ENCODE measurements around the gene HSPA12A.

HSPA12A gene

DNA sequence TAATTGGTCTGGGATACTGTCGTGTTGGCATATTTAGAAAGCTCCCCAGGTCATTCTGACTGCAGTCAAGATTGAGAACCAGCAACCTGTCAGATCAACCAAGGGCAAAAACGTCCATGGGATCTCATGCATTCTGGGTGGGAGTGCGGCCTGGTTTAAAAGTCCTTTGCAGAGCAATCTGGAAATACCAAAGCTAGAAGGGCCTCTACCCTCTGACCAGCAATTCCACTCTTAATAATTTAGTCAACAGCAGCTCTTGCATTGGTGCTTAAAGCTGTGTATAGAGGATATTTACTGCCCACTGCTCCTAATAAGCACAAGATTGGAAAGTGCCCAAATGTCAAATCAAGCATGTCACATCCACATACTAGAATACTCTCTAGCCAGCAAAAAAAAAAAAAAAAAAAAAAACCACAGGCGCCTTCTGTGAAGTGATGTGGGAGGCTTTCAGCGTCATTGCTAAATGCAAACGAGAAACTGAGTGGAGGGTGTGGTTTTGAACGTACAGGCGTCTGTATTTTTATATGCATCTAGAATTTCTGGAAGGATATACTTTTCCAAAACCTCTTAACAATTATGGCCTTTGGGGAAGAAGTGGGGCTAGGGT lies 44.8 kb upstream of the HSPA12A start:
- H3K36me3 ChIP-seq (replicated peaks; ENCODE audit: insufficient read depth, low read length), result no peaks in the 10 kb centered on the region
- H3K27ac ChIP-seq (ENCODE audit: low read length), result no peak overlapping the region
- H3K9me2 ChIP-seq (replicated peaks; ENCODE audit: insufficient read depth, low read length), result no peaks in the 10 kb centered on the region
- H2AFZ ChIP-seq (ENCODE audit: low read length), result no peak overlapping the region
- H3F3A ChIP-seq (ENCODE audit: insufficient read depth, low read length), result no peaks in the 10 kb centered on the region
- no peaks in the 10 kb centered on the region for H3K9me3 ChIP-seq (replicated peaks; ENCODE audit: insufficient read depth, low read length)
- H3K27me3 ChIP-seq (replicated peaks; ENCODE audit: insufficient read depth, low read length), result no peaks in the 10 kb centered on the region
- peaks cover 9% of the 10 kb centered on the region; the same call in 1 of the 2 replicates for H3K4me1 ChIP-seq (ENCODE audit: low read length)
- no peak overlapping the region for H3K4me3 ChIP-seq (ENCODE audit: low read length)
- no peaks in the 10 kb centered on the region for H3K79me2 ChIP-seq (ENCODE audit: low read length)
- H3K9ac ChIP-seq (ENCODE audit: low read length), result no peak overlapping the region
- TF ChIP-seq EZH2phosphoT487 (IDR thresholded peaks at IDR 0.05; ENCODE audit: low read length), result no peak
- TF ChIP-seq, protein P1, sequence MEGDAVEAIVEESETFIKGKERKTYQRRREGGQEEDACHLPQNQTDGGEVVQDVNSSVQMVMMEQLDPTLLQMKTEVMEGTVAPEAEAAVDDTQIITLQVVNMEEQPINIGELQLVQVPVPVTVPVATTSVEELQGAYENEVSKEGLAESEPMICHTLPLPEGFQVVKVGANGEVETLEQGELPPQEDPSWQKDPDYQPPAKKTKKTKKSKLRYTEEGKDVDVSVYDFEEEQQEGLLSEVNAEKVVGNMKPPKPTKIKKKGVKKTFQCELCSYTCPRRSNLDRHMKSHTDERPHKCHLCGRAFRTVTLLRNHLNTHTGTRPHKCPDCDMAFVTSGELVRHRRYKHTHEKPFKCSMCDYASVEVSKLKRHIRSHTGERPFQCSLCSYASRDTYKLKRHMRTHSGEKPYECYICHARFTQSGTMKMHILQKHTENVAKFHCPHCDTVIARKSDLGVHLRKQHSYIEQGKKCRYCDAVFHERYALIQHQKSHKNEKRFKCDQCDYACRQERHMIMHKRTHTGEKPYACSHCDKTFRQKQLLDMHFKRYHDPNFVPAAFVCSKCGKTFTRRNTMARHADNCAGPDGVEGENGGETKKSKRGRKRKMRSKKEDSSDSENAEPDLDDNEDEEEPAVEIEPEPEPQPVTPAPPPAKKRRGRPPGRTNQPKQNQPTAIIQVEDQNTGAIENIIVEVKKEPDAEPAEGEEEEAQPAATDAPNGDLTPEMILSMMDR (IDR thresholded peaks at IDR 0.05; ENCODE audit: low read length), result no peak
- no peaks in the 10 kb centered on the region for H4K20me1 ChIP-seq (ENCODE audit: insufficient read depth, low read length)
- no peak for DNase-seq
- H3K4me2 ChIP-seq (ENCODE audit: low read depth, low read length), result peak overlapping the region; percentile 90; the same call in 1 of the 2 replicates

DNA sequence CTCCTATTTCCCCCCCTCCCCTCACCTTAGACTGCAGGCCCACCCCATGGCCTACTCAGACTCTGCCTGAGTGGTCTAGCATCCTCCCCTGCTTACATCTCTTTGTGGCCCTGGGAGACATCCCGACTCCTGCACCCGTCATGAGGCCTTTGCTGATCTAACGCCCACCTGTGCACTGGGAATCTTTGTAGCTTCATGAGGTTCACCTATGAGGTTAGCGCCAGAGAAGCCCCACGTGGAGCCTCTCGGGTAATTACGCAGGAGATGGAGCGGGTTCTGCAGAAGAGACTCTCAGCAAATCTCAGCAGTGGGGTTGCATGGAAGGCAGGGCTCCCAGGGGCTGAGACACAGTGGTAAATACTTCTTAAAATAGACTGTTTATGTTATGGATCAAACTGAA lies 43.5 kb upstream of the HSPA12A start:
- Histone ChIP-seq H3K4me2 (ENCODE audit: low read depth, low read length) (no peak overlapping the region), H3K36me3 (replicated peaks; ENCODE audit: insufficient read depth, low read length) (no peaks in the 10 kb centered on the region), H4K20me1 (ENCODE audit: insufficient read depth, low read length) (no peaks in the 10 kb centered on the region), H3K9me2 (replicated peaks; ENCODE audit: insufficient read depth, low read length) (no peaks in the 10 kb centered on the region), H3F3A (ENCODE audit: insufficient read depth, low read length) (no peaks in the 10 kb centered on the region), H3K79me2 (ENCODE audit: low read length) (no peaks in the 10 kb centered on the region), H3K9me3 (replicated peaks; ENCODE audit: insufficient read depth, low read length) (no peaks in the 10 kb centered on the region), H3K4me3 (ENCODE audit: low read length) (no peak overlapping the region), H3K27ac (ENCODE audit: low read length) (no peak overlapping the region), H3K4me1 (ENCODE audit: low read length) (peaks cover 10% of the 10 kb centered on the region; the same call in 1 of the 2 replicates), H2AFZ (ENCODE audit: low read length) (no peak overlapping the region), H3K27me3 (replicated peaks; ENCODE audit: insufficient read depth, low read length) (no peaks in the 10 kb centered on the region), H3K9ac (ENCODE audit: low read length) (no peak overlapping the region)
- TF ChIP-seq, protein P1 (IDR thresholded peaks at IDR 0.05; ENCODE audit: low read length), result no peak
- TF ChIP-seq EZH2phosphoT487 (IDR thresholded peaks at IDR 0.05; ENCODE audit: low read length), result no peak
- TF ChIP-seq EZH2 (optimal IDR thresholded peaks at IDR 0.05; ENCODE audit: low read depth, low read length), result no peak
- DNase-seq, result no peak

DNA sequence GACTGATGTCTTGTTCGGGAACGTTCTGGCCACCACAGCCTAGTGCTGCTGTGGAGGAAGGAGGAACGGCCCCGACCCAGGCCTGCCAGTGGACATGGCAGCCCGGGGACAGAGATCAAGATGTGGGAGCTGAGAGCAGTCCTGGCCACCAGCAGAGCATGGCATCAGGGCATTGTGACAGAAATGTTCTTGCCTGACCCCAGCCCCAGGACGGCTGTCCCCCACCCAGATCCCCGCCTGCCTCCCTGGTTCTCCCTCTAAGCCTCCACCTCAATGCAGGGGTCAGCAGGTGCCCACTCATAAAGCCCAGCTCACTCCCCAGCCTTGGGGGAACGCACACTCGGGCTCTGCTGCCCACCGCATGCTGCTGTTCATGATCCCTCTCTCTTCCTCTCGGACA lies 42.9 kb upstream of the HSPA12A start:
- H3K9me2 ChIP-seq (replicated peaks; ENCODE audit: insufficient read depth, low read length), result no peaks in the 10 kb centered on the region
- no peaks in the 10 kb centered on the region for H3F3A ChIP-seq (ENCODE audit: insufficient read depth, low read length)
- TF ChIP-seq, protein P1 (IDR thresholded peaks at IDR 0.05; ENCODE audit: low read length), result no peak
- no peak for TF ChIP-seq EZH2phosphoT487 (IDR thresholded peaks at IDR 0.05; ENCODE audit: low read length)
- no peak for TF ChIP-seq EZH2 (optimal IDR thresholded peaks at IDR 0.05; ENCODE audit: low read depth, low read length)
- H3K4me2 ChIP-seq (ENCODE audit: low read depth, low read length), result no peak overlapping the region
- no peak overlapping the region for H2AFZ ChIP-seq (ENCODE audit: low read length)
- H3K27me3 ChIP-seq (replicated peaks; ENCODE audit: insufficient read depth, low read length), result no peaks in the 10 kb centered on the region
- H3K4me1 ChIP-seq (ENCODE audit: low read length), result peaks cover 10% of the 10 kb centered on the region; the same call in 1 of the 2 replicates
- no peaks in the 10 kb centered on the region for H3K9me3 ChIP-seq (replicated peaks; ENCODE audit: insufficient read depth, low read length)
- no peak overlapping the region for H3K4me3 ChIP-seq (ENCODE audit: low read length)
- H3K9ac ChIP-seq (ENCODE audit: low read length), result no peak overlapping the region
- no peak for DNase-seq
- H3K36me3 ChIP-seq (replicated peaks; ENCODE audit: insufficient read depth, low read length), result no peaks in the 10 kb centered on the region
- H3K27ac ChIP-seq (ENCODE audit: low read length), result no peak overlapping the region
- no peaks in the 10 kb centered on the region for H4K20me1 ChIP-seq (ENCODE audit: insufficient read depth, low read length)
- H3K79me2 ChIP-seq (ENCODE audit: low read length), result no peaks in the 10 kb centered on the region

Measured in MM.1S (cell line).